LNCaP clone FGC (cell line): Measurements from ENCODE around the gene IMMP2L.
A peak's percentile ranks its signal among the peaks of the same experiment; 100 is the strongest.
"Not testable (repeated sequence)": the region's sequence is repeated elsewhere in the genome, so short reads cannot be mapped to it uniquely, and the experiment has no call there.

Experiments
- DNase-seq: peaks from one replicate; pipeline ENCODE4 v3.0.0-alpha.2; 2011; ENCODE audit warnings: low read depth
- H3K4me3 ChIP-seq: 2 replicates; pipeline ENCODE4 v1.5.1; 2011; ENCODE audit warnings: mild to moderate bottlenecking, low read depth, low read length, control low read depth
- TF ChIP-seq, protein P1 (sequence below): IDR thresholded peaks from 2 replicates; pipeline ENCODE4 v1.5.1; 2012; ENCODE audit warnings: mild to moderate bottlenecking; ENCODE audit not compliant: control insufficient read depth, insufficient read depth; ENCODE audit errors: extremely low read depth

The IMMP2L gene

DNA sequence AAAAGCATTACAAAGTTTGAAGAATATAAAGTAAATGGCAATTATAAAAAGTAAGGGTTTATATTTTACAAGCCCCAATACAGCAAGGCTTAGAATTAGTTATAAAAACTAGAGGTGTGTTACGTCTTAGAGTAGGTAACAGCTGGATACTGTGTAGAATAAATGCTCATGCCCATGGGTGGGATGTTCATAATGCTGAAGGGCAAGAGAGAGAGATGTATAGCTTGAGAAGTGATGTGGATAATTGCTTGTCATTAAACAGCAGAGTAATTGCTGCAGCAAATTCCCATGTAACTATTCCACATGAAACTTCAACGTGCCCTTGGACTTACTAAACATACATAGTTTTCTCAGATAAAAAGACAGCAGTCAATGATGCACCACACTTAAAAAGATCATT lies 233.8 kb downstream of the IMMP2L start:
- no peak for DNase-seq
- H3K4me3 ChIP-seq = no peak overlapping the region
- TF ChIP-seq, protein P1, sequence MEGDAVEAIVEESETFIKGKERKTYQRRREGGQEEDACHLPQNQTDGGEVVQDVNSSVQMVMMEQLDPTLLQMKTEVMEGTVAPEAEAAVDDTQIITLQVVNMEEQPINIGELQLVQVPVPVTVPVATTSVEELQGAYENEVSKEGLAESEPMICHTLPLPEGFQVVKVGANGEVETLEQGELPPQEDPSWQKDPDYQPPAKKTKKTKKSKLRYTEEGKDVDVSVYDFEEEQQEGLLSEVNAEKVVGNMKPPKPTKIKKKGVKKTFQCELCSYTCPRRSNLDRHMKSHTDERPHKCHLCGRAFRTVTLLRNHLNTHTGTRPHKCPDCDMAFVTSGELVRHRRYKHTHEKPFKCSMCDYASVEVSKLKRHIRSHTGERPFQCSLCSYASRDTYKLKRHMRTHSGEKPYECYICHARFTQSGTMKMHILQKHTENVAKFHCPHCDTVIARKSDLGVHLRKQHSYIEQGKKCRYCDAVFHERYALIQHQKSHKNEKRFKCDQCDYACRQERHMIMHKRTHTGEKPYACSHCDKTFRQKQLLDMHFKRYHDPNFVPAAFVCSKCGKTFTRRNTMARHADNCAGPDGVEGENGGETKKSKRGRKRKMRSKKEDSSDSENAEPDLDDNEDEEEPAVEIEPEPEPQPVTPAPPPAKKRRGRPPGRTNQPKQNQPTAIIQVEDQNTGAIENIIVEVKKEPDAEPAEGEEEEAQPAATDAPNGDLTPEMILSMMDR = no peak

DNA sequence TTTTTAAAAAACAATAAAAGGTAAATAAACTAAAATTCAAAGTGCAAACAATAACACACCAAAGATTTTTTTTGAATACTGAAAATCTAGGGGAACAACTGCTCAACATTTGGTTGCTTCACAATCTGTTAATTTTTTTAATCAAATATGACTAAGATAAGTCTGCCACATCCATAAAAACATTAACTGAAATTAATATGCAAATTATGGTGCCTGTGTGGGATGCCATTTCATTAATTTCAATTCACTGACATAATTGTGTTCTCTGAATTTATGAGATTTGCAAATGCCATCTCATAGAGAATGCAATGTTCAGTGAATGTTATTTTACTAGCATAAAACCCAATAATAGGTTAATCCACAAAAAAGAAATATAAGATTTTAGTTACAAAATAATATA lies 237.5 kb downstream of the IMMP2L start:
- DNase-seq = no peak
- TF ChIP-seq, protein P1 = no peak

DNA sequence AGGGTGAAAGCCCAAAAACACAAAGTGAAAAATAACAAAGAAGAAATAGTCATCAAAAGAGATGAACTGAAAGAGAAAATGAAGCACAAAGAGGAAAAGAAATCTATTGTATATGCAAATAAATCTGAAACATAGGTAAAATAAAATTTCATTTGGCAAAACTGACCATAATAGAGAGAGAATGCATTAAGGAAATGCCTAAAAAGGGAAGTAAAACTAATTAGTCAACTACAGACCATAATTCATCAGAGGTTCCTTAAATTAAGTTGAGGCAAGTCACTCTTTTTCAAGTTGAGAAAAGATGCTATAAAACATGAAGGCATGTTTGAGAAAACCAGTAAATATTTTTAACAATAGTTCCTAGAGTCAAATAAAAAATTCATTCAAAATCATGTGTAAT lies 238.1 kb downstream of the IMMP2L start:
- TF ChIP-seq, protein P1 = no peak
- no peak overlapping the region for H3K4me3 ChIP-seq
- no peak for DNase-seq

More for the DNA sequence above, 237.5 kb downstream of the IMMP2L start:
- H3K4me3 ChIP-seq = no peak overlapping the region

DNA sequence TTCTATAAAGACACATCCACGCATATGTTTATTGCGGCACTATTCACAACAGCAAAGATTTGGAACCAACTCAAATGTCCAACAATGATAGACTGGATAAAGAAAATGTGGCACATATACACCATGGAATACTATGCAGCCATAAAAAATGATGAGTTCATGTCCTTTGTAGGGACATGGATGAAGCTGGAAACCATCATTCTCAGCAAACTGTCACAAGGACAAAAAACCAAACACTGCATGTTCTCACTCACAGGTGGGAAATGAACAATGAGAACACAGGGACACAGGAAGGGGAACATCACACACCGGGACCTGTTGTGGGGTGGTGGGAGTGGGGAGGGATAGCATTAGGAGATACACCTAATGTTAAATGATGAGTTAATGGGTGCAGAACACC lies 238.6 kb downstream of the IMMP2L start:
- not testable (repeated sequence) for H3K4me3 ChIP-seq, DNase-seq

DNA sequence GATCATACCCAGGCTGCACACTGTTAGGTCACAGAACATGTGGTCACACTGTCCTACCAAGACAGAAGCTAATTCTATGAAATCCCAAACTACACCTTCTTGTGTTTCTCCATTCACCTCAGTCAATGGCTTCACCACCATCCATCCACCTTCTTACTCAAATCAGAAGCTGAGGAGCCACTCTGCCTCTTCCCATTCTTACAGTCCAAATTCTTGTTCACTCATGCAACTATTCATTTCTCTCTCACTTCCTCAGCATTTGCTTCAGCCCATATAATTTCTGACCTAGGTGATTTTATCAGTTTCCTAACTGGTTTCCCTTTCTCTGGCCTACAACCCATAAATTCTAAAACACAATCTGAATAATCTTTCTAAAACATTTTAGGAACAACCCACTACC lies 242.2 kb downstream of the IMMP2L start:
- TF ChIP-seq, protein P1 = no peak
- no peak overlapping the region for H3K4me3 ChIP-seq
- DNase-seq = no peak

DNA sequence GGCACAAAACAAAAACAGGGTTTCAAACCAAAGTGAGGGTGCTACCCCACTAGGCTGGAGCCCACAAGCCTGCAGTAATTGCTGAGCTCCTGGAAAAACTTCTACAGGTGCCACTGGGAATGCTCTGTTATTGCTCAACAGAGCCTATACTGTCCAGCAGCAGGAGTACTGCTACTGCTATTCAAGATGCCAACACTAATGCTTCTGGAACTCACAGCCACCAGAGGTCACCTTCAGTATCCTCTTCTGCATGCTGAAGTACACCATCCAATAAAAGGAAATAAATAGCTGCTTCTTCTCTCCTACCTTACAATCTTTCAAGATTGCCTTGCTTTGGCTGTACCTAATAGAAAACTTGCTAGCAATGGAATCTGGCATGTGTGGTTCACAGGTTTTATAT lies 249.3 kb downstream of the IMMP2L start:
- TF ChIP-seq, protein P1 = peak; percentile 29; the same call in 1 of the 2 replicates
- H3K4me3 ChIP-seq = no peak overlapping the region
- DNase-seq = no peak

DNA sequence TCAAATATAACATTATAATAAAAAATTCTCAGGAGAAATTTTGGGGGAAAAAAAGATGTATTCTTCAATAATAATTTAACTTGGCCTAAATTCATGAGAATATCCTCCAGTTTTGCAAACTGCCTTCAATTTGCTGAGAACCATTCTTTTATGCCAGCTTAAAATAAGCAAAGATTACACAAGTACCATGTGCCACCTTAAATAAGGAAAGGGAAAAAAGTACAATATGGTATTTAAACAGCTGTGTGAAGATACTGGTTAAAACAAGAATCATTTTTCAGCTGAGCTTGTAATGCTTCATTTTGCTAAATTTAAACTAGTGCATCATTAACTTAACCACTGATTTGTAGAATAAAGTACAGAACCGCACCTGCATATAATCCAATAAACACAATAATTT lies 253.6 kb downstream of the IMMP2L start:
- TF ChIP-seq, protein P1 = no peak
- DNase-seq = no peak
- H3K4me3 ChIP-seq = no peak overlapping the region

DNA sequence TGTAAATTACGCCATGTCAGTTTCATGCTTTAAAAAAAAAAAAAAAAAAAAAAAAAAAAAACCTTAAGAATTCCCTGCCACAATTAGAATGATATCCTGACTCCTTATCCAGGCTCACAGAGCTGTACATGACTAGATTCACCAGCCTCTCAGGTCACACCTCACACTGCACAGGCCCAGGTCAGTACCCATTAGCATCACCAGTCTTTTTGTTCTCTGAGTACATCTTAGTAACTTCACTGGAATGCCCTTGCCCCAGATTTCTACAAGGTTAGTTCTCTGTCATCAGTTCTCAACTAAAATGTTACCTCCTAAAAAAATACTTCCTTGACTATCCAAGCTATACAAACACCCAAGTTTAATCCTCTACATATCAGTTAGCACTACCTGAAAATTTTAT lies 260.4 kb downstream of the IMMP2L start:
- H3K4me3 ChIP-seq = no peak overlapping the region
- no peak for DNase-seq
- TF ChIP-seq, protein P1 = no peak
